Ishikawa (cell line): ENCODE measurements around the gene EFHC1.

ENCODE experiments used
- CEBPB ChIP-seq: IDR thresholded peaks from 2 replicates; pipeline ENCODE4 v1.6.1; 2012
- EGR1 ChIP-seq: IDR thresholded peaks from 2 replicates; pipeline ENCODE4 v1.6.1; 2012
- EP300 ChIP-seq: IDR thresholded peaks from 2 replicates; pipeline ENCODE4 v1.6.1; 2012; ENCODE audit warnings: borderline replicate concordance
- MAX ChIP-seq: IDR thresholded peaks from 2 replicates; pipeline ENCODE4 v1.6.1; 2012
- NFIC ChIP-seq: IDR thresholded peaks from 2 replicates; pipeline ENCODE4 v1.6.1; 2012
- RAD21 ChIP-seq: IDR thresholded peaks from 2 replicates; pipeline ENCODE4 v1.6.1; 2012; ENCODE audit warnings: low read depth
- REST ChIP-seq: IDR thresholded peaks from 2 replicates; pipeline ENCODE4 v1.6.1; 2012; ENCODE audit warnings: low read depth, mild to moderate bottlenecking
- TAF1 ChIP-seq: IDR thresholded peaks from 2 replicates; pipeline ENCODE4 v1.6.1; 2012; ENCODE audit warnings: low read depth, mild to moderate bottlenecking
- TEAD4 ChIP-seq: IDR thresholded peaks from 2 replicates; pipeline ENCODE4 v1.6.1; 2012
- YY1 ChIP-seq: IDR thresholded peaks from 2 replicates; pipeline ENCODE4 v1.6.1; 2012; ENCODE audit warnings: low read depth

GRCh38 chr6:52553719-52554118 is 133.6 kb downstream of the EFHC1 start:
- TF ChIP-seq NFIC (no peak), EP300 (no peak), REST (no peak), MAX (no peak), RAD21 (no peak), EGR1 (no peak), TEAD4 (no peak), YY1 (no peak), TAF1 (no peak), CEBPB (no peak)
